Measurements from ENCODE around the gene RHOG.

RHOG gene

DNA sequence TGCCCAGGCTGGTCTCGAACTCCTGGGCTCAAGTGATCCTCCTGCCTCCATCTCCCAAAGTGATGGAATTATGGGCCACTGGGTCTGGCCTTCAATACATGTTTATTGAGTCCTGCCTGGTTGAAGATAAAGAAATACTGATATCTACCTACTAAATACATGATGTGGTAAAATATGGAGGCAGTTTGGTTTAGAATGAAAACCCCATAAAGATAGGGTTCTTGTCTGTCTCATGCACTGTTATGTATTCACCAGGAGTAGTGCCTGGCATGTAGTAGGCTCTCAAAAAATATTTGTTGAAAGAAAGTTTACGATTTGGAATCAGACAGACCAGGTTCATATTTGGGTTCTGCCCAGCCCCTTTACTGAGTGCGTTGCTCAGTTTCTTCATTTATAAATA lies 35.9 kb upstream of the RHOG start:
- TF ChIP-seq, protein P1, sequence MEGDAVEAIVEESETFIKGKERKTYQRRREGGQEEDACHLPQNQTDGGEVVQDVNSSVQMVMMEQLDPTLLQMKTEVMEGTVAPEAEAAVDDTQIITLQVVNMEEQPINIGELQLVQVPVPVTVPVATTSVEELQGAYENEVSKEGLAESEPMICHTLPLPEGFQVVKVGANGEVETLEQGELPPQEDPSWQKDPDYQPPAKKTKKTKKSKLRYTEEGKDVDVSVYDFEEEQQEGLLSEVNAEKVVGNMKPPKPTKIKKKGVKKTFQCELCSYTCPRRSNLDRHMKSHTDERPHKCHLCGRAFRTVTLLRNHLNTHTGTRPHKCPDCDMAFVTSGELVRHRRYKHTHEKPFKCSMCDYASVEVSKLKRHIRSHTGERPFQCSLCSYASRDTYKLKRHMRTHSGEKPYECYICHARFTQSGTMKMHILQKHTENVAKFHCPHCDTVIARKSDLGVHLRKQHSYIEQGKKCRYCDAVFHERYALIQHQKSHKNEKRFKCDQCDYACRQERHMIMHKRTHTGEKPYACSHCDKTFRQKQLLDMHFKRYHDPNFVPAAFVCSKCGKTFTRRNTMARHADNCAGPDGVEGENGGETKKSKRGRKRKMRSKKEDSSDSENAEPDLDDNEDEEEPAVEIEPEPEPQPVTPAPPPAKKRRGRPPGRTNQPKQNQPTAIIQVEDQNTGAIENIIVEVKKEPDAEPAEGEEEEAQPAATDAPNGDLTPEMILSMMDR (IDR thresholded peaks at IDR 0.05; ENCODE audit: unreplicated experiment in 3 of 3): no peak
- Mint-ChIP-seq H3K27ac (no peak overlapping the region), H3K36me3 (ENCODE audit: low read depth) (no peaks in the 10 kb centered on the region), H3K27me3 (ENCODE audit: low read depth) (no peaks in the 10 kb centered on the region), H3K4me3 (no peak overlapping the region), H3K4me1 (peaks cover 35% of the 10 kb centered on the region), H3K9me3 (no peaks in the 10 kb centered on the region)

DNA sequence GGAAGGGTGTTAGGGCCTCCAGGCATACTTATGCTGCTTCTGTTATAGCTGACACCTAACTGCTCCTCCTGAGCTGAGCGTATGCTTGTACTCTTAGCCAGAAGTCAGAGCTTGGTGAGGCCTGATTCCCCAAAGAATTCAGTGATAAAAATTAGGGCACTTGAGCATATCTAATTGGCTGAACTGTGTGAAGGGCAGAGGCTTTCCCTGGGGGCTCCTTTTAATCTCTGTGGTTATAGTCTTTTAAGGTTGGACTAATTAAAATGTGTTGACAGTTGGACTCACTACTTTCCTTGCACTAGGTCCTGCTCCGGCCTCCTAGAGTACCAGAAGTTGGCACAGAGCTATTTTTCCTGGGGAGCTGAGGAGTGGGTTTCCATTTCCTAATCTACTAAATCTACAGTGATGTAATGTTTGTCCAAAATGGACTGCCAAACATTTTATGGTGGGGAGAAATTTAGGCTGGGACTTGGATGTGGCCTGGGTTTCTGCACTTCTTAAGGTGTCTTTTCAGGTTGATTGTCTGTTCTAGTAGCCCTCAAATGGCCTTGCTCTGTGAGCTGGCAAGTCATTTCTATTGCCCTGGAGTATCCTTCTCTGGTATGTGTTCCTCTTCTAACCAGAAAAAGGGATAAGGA lies 33.1 kb upstream of the RHOG start:
- TF ChIP-seq, protein P1 (IDR thresholded peaks at IDR 0.05; ENCODE audit: unreplicated experiment in 3 of 3): no peak
- H3K9me3 Mint-ChIP-seq: no peaks in the 10 kb centered on the region
- no peaks in the 10 kb centered on the region for H3K36me3 Mint-ChIP-seq (ENCODE audit: low read depth)
- no peak overlapping the region for H3K27ac Mint-ChIP-seq
- no peaks in the 10 kb centered on the region for H3K27me3 Mint-ChIP-seq (ENCODE audit: low read depth)
- H3K4me1 Mint-ChIP-seq: peaks cover 16% of the 10 kb centered on the region
- no peak overlapping the region for H3K4me3 Mint-ChIP-seq

DNA sequence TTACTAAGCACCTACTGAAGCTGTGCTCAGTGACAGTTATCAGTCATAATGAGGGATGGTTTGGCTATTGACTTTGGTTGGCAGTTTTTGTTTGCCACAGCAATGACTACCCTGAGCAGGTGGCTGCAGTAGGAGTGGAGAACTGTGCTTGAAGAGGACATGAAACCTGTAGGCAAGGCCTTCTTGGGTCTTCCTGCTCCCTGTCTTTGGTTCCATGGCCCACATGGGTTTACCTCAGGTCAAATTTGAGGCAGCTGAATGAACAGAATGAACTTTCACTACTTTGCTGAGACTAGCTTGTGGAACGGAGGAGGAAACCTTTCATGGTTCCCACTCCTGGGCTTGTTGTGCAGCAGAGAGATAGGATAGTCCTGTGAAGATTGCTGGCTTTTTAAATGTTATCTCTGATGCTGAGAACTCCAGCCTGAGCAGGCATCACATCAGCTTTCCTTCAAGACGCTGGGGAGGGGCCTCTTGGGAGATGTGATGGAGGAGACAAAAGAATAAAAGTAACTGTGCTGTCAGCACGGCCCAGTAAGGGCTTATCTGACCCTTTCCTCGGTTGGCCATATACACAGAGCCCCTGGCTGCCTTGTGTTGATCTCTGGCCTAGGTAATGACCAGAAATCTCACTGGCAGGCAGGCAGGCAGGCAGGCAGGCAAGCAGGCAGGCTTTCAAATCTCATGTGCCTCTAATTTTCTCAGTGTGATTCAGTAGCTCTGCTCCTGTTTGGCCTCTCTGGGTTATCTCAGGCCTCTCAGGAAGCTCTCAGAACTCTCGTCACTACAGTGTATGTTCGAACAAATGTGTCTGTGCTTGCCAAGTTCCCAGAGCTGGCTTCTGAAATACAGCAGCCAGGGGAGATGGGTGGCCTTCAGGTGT lies 26.7 kb upstream of the RHOG start:
- TF ChIP-seq, protein P1 (IDR thresholded peaks at IDR 0.05; ENCODE audit: unreplicated experiment in 3 of 3): no peak
- Mint-ChIP-seq H3K9me3 (no peaks in the 10 kb centered on the region), H3K36me3 (ENCODE audit: low read depth) (no peaks in the 10 kb centered on the region), H3K27ac (peak overlapping the region in 1 of 3 experiments; percentile 7), H3K27me3 (ENCODE audit: low read depth) (no peaks in the 10 kb centered on the region), H3K4me1 (peaks cover 20% of the 10 kb centered on the region), H3K4me3 (no peak overlapping the region)

DNA sequence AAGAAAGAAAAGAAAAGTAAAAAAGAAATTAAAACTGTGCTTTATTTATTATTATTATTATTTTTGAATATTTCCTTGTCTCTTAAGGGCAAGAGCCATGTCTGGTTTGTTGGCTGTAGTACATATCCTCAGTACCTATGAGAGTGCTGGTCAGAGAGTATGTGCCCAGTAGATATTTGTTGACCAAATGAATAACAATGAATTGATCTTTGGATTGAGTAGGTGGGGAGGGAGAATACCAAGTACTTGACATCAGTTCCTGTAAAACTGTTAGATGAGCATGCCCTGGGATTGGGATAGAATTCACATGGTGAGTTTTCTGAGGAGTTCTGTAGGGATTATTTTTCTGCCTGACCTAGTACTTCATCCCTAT lies 26.1 kb upstream of the RHOG start:
- TF ChIP-seq, protein P1 (IDR thresholded peaks at IDR 0.05; ENCODE audit: unreplicated experiment in 3 of 3): no peak
- no peaks in the 10 kb centered on the region for H3K9me3 Mint-ChIP-seq
- H3K4me1 Mint-ChIP-seq: peaks cover 21% of the 10 kb centered on the region
- no peaks in the 10 kb centered on the region for H3K36me3 Mint-ChIP-seq (ENCODE audit: low read depth)
- H3K27ac Mint-ChIP-seq: no peak overlapping the region
- H3K4me3 Mint-ChIP-seq: no peak overlapping the region
- no peaks in the 10 kb centered on the region for H3K27me3 Mint-ChIP-seq (ENCODE audit: low read depth)

DNA sequence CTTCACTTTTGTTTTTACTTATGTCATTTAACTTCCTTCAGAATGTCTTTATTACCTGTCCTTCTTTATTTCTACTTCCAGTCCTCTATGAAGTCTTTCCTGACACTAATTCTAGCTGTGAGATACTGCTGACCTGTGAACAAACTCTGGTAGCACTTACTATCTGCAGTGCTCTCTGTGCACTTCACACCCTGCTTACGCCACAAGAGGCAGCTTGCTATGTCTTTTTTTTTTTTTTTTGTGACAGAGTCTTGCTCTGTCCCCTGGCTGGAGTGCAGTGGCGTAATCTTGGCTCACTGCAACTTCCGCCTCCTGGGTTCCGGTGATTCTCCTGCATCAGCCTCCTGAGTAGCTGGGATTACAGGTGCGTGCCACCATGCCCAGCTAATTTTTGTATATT lies 25.4 kb upstream of the RHOG start:
- peak overlapping the region; percentile 21 to 53 (median 25) for H3K27ac Mint-ChIP-seq

More for the DNA sequence above, 25.4 kb upstream of the RHOG start:
- Mint-ChIP-seq H3K9me3 (no peaks in the 10 kb centered on the region), H3K27me3 (ENCODE audit: low read depth) (no peaks in the 10 kb centered on the region), H3K4me3 (no peak overlapping the region), H3K4me1 (peaks cover 25% of the 10 kb centered on the region), H3K36me3 (ENCODE audit: low read depth) (no peaks in the 10 kb centered on the region)
- TF ChIP-seq, protein P1 (IDR thresholded peaks at IDR 0.05; ENCODE audit: unreplicated experiment in 3 of 3): no peak

Data from nephron (organoid).